Stimulated activated CD8-positive, alpha-beta memory T cell treated with anti-CD3 and anti-CD28 coated beads, Interleukin-15, amount 100 ng/mL, for 24 hours (primary cell): ENCODE results near the gene TAF9.
A peak's percentile ranks its signal among the peaks of the same experiment; 100 is the strongest.
"Not testable (repeated sequence)": the region's sequence is repeated elsewhere in the genome, so short reads cannot be mapped to it uniquely, and the experiment has no call there.

Experiments used
- DNase-seq: peaks from one replicate; pipeline ENCODE4 v3.0.0-alpha.2; 2020; ENCODE audit warnings: low read depth

Gene TAF9, protein sequence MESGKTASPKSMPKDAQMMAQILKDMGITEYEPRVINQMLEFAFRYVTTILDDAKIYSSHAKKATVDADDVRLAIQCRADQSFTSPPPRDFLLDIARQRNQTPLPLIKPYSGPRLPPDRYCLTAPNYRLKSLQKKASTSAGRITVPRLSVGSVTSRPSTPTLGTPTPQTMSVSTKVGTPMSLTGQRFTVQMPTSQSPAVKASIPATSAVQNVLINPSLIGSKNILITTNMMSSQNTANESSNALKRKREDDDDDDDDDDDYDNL

DNA sequence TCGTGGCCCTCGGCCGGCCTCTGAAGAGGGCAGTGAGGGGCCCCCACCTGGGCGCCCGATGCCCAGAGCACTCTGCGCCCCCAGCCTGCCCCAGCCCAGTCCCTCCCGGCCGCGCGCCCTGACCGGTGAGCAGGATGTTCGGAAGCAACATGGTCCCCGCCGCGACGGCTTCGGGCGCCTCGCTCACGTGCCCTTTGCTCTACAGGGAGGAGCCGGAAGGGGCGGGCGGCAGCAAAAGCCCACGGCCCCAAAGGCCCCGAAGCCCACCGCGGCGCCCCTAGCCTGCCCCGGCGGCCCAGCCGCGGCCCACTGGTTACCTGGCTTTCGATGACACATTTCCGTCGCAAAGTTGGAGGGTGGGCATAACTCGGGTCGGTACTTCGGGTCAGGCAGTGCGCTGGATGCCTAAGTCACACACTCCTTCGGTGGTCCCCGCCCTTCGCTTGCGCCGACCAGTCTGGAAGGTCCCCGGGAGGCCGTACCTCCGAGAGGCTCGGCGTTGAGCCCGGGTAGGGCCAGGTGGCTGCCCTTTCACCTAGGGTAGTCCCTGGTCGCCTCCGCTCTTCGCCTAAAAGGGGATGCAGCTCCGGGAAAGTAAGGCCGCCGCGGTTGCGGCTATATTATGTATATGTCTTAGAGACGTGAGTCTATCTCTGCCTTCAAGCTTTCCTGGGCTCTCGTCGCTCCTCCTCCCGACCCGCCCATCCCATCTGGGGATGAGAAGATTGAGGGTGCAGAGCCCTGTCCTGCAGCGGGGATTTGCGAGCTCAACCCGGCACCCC lies at the start of gene TAF9, which contains the start of the genes AK6 and RAD17:
Gene TAF9, minus strand, starts transcription at position 181 of the 782 bp plus-strand sequence. CDS start 3,783 bp downstream, outside the sequence.
Gene AK6, minus strand, starts transcription at position 181 of the 782 bp plus-strand sequence. Its CDS starts 30 bp downstream, at position 151.
Gene RAD17, plus strand, starts transcription at position 479 of the 782 bp plus-strand sequence. CDS start 2,391 bp downstream, outside the sequence.
- DNase-seq = peak; percentile 73

DNA sequence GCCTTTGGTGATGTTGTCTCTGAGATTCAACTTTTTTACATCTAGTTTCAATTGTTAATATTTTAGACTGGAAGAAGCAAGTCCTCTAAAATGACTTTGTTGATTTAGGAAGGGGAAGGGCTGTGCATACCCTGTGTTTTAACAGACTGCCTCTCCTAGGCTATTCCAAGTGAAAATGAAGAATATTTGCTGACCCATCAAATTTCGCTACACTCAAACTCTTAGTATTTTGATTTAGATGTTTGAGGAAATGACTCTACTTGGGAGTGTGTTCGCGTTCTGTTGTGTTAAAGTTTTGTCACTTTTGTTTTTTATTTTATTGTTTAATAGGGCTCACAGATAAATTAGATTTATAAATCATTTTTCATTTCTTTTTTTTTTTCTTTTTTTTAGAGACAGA lies 49.2 kb upstream of the TAF9 start:
- DNase-seq = no peak

DNA sequence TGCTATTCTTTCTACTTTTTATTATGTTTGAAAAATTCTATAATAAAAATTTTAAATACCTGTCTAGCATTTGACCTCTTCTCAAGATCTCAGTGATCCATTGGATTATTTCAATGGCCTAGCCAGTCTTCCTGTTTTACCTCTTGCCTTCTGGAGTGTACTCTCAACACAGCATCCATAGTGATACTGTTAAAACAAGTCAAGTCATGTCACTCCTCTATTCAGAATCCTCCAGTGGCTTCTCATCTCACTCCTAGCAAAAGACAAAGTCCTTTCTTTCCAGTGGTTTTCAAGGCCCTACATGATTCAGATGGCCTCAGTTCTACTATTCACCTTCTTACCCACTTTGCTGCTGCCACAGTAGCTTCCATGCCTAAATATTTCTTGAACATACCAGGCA lies 47.4 kb upstream of the TAF9 start:
- no peak for DNase-seq

DNA sequence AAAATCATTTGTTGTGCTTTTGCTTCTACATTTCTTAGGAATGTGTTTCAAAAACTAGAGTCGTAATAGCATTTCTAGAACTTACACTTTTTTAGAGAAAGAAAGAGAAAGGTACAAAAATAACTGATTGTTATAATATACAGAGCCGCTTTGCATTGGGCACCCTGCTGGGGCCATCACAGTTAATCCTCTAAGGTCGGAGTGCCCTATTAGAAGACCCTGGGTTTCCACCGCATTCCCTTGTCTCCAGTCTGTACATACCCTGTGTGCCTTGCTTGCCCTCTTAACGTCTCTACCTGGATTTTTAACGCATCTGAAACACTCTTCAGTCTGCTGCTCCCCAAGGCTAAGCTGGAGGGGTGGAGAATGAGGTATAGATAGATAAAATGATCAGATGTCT lies 46.9 kb upstream of the TAF9 start:
- no peak for DNase-seq

DNA sequence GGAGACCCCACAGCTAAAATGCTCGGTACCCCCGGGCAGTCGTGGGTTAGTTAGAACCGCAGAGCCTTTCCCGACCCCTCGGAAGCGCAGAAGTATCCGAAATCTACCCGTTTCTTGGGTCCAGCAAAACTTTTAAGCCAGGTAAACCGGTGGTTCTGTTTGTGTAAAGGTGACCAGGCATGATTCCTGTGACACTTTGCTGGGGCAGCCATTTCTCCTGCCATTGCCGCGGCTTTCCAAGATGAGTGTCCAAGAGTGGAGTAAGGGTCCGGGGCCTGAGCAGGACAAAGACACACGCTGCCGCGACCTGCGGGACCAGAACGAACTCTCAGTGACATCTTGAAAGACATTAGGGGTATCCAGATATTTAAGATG lies 46.3 kb upstream of the TAF9 start:
- DNase-seq = no peak

DNA sequence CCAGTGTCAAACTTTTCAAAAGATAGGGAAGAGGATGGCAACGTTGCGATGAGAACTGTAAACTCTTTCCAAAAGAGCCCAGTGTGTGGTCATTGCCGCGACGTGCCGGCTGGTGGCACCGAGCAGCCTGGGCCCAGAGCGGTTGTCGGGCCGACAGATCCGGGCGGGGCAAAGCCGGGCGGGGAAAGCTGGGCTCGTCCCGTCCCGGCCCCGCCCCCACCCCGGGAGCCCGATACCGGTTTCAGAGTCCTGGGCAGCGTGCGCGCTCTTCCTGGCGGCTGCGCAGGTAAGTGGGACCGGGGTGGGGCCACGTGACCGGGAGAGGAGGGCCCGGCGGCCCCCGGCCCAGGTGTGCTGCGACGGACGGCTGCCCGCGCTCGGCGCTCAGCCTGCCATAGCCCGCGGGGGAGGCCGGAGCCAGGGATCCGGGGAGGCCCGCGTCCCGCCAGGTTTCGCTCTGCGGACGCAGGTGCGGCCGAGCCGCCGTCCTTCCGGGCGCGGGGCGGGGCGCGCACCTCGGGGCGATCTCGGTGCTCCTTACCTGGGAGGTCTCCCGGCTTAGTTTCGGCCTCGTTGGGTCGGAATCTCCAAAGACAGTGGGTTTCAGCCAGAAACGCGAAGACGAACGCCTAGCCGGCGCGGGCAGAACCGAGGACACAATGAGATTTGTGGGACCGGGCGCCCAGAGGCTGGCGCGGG lies 45.7 kb upstream of the TAF9 start, which contains the start of gene MARVELD2:
Gene MARVELD2, plus strand, starts transcription at position 232 of the 699 bp plus-strand sequence. CDS start 4,270 bp downstream, outside the sequence.
- peak; percentile 11 for DNase-seq

DNA sequence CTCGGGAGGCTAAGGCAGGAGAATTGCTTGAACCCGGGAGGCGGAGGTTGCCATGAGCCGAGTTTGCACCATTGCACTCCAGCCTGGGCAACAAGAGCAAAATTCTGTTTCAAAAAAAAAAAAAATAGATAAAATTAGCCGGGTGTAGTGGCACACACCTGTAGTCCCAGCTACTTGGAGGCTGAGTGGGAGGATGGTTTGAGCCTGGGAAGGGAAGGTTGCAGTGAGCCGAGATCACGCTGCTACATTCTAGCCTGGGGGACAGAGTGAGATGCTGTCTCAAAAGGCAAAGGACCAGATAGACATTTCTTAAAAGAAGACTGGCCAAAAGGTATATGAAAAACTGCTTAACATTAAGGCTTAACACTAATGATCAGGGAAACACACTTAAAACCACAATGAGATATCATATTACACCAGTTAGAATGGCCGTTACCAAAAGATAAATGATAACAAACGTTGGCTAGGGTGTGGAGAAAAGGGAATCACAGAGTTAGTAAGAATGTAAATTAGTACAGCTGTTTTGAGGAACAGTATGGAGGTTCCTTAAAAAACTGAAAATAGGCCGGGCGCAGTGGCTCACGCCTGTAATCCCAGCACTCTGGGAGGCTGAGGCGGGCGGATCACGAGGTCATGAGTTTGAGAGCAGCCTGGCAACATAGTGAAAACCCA lies 35.5 kb upstream of the TAF9 start:
- DNase-seq = no peak

DNA sequence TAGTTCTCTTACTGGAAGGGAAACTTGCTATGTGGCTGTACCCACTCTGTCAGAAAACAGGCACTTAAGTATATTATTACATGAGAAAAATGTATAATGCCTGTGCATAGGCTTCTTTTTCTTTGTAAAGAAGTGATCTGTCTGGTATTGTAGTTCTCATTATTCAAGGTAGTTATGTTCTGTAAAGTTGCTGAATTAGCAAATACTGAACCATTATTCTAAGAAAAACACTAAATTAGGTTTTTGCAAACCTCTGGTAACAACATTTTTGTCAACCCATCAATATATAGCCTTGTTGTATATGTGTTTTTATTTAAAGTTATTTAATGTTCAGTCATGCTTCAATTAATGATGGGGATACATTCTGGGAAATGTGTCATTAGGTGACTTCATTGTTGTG lies 9.1 kb upstream of the TAF9 start:
- DNase-seq = no peak

DNA sequence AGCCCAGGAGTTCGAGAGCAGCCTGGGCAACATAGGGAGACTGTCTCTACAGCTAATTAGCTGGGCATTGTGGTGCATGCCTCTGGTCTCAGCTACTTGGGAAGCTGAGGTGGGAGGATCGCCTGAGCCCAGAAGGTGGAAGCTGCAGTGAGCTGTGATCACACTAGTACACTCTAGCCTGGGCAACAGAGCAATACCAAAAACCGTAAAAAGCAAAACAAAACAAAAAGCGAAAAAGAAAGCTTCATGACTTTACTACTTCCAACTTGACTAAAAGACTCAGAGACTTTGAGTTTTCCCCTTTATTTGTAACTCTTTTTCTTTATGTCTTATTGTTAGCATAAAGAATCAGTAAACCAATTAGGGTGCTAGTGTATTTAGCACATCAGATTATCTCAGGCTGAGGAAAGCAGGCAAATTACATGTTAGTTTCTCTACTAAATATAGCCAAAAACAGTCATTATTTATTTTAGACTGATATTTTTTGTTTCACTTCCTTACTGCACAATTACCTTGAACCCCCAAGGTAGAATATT lies 5.7 kb upstream of the TAF9 start:
- no peak for DNase-seq

DNA sequence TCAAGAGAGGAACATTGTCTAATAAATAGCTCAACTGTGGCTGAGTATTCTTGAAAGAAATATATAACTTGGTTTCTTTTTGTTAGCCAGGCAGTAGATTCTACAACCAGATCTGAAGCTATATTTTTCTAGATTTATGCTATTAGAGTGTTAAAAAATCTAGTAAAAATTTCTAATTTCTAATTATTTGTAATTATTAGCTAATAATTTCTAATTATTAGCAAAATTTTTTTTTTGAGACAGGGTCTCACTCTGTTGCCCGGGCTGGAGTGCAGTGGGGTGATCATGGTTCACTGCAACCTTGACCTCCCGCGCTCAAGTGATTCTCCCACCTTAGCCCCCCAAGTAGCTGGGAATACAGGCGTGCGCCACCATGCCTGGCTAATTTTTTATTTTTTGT lies 3.1 kb upstream of the TAF9 start:
- no peak for DNase-seq

DNA sequence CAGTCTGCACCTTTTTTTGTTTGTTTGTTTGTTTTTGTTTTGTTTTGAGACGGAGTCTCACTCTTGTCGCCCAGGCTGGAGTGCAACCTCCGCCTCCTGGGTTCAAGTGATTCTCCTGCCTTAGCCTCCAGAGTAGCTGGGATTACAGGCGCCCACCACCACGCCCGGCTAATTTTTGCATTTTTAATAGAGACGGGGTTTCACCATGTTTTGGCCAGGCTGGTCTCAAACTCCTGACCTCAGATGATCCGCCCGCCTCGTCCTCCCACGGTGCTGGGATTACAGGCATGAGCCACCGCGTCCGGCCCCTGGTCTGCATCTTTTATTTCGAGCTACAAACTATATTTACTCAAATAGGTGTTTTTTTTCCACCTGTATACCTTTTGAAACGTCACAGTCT lies 1.0 kb upstream of the TAF9 start:
- not testable (repeated sequence) for DNase-seq

DNA sequence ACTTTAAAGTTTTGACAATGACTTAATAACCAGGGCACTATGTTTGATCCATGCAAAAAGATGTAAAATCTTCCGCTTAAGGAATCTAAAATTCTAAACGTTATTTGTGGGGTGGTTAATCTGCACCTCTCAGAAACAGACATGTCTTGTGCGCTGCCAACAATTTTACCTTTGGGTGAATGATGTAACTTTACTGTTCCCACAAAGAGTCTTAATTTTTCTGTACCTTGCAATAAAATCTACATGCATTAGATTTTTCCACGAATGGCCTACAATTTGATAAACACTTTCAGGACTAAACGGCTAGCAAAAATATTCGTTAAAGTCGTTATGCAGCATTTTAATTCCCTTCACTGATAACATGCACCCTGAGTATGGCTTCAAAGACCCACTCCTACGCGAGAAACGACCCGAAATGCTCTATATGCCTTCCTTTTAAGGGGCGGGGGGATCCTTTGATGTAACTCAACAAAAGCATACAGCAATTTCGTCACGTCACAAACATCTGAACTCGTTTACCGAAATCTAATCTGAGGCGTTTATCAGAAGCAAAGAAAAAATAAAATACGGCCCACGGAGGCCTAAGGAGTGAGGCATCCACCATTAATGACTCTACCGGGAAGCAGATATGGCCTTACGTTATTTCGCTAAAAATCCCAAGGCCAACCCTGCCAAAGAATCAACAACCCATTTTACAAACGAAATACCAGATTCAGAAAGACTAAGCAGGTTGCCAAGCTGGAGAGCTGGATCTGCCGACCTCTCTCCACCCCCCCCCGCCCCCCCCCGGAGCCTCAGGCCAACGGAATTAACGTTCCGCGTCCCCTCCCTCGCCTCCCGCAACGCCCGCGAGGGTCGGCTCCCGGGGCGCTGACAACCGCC lies 621 bp downstream of the TAF9 start:
- DNase-seq = no peak

DNA sequence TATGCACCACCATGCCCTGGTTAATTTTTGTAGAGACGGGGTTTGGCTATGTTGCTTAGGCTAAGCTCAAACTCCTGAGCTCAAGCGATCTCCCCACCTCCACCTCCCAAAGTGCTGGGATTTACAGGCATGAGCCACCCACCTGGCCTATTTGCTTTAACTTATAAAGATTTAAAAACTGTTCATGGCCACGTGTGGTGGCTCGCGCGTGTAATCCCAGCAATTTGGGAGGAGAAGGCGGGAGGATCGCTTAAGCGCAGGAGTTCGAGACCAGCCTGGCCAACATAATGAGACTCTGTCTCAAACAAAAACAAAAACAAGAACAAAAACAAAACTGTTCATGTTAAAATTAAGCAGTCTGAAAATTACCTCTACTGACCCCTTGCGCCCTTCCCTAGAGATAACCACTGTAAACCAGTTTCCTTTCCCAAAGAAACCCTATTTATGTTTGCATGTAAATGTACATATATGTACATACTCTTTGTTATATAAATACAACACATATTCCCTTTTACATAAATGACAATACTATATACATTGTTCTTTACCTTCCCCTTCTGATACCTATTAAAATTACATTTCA lies 1.5 kb downstream of the TAF9 start:
- no peak for DNase-seq

DNA sequence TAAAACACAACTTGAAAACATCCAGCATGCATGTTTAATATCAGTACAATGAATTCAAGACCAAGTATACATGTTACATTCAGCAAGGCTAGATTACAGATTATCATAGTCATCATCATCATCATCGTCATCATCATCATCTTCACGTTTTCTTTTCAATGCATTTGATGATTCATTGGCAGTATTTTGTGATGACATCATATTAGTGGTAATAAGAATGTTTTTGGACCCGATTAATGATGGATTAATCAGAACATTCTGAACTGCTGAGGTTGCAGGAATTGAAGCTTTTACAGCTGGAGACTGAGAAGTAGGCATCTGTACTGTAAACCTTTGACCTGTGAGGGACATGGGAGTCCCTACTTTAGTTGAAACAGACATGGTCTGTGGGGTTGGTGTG lies 4.5 kb downstream of the TAF9 start:
- no peak for DNase-seq

DNA sequence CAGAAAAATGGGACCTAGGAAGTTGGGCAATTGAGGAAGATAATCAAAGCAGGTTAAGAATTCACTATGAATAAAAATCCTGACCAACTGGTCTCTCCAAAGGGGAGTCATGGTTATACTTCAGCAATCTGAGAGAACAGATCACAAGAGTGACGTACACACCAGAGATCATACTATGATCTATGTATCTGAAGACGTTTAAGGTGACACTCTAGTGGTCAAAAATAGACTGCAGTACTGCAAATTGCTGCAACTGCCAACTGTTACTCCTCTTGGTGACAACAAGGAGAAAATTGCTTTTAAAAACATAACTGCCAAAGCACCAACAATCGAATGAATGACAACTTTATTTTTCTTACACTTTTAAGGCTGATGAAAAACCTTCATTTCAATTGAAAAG lies 4.9 kb downstream of the TAF9 start:
- DNase-seq = no peak

DNA sequence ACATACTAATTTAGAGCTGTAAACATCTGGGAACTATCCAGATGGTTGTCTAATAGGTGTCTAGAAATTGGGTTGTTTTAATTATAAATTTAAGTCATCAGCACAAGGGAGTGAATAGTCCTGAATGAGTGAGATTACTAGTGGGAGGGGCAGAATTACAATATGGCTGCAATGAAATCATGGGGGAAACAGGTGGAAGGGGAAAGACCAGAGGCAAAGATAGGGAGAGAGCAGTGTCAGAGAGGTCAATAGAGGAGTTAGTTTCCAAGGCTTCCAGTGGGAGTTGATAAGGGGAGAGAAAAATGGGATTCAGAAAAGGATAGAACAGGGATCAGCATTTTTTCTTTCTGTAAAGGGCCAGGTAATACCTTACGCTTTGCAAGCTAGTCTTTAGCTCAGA lies 8.9 kb downstream of the TAF9 start:
- DNase-seq = no peak

DNA sequence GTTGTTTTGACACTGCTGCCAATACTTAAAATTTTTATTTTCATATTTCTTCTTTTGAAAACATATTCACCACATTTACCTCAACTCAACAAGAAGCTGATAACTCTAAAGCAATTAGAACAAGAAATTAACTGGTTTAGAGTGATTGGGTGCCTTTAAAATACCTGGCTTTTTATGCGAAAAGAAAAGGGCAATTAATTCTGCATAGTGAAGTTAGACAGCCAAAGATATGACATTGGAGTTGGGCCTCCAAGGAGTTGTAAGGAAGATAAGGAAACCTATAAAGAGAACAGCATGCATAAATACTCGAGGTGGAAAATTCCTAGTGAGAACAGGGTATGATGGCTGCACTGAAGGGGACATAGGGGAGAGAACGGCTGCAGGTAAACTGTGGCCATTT lies 9.6 kb downstream of the TAF9 start:
- DNase-seq = no peak

DNA sequence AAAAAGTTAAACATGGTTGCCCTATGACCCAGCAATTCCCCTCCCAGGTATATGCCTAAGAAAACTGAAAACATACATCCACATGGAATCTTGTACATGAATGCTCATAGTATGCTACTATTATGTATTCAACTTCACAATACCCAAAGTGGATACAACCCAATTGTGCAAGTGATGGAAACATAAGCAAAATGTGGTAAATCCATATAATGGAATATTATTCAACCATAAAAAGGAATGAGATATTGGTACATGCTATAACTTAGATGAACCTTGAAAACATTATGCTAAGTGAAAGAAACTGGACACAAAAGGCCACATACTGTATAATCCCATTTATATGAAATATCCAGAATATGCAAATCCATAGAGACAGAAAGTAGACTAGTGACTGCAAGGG lies 18.7 kb downstream of the TAF9 start:
- no peak for DNase-seq

DNA sequence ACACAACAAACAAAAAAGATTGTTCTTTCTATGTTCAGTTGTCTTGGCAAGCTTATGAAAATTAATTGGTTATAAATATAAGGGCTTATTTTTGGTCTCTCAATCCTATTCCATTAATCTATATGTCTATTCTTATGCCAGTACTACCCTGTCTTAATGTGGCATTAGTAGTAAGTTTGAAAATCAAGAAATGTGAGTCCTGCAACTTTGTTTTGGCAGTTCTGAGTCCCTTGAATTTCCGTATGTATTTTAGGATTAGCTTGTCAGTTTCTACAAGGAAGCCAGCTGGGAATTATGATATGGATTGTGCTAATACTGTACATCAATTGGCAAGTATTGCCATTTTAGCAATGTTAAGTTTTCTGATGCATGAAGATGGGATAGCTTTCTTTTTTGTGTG lies 26.2 kb downstream of the TAF9 start:
- DNase-seq = no peak

DNA sequence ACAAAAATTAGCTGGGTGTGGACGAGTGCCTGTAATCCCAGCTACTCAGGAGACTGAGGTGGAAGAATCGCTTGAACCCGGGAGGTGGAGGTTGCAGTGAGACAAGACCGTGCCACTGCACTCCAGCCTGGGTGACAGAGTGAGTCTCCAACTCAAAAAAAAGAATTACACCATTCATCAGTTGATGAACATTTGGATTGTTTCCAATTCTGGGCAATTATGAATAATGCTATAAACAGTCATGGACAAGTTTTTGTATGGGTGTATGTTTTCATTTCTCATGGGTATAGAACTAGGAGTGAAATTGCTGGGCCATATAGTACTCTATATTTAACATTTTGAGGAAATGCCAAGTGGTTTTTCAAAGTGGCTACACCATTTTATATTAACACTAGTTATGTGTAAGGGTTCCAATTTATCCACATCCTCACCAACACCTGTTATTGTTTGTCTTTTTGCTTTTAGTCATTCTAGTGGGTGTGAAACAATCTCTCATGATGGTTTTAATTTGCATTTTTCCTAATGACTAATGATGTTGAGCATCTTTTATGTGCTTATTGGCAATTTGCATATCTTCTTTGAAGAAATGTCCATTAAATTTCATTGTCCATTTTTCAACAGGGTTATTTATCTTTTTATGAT lies 27.7 kb downstream of the TAF9 start:
- no peak for DNase-seq
